Suppressor macrophage treated with lipopolysaccharide for 1 hour (primary cell): ENCODE measurements around the gene STRN3.
"Not testable (repeated sequence)": the region's sequence is repeated elsewhere in the genome, so short reads cannot be mapped to it uniquely, and the experiment has no call there.

ENCODE experiments used
- DNase-seq, 3 donors: peaks; one replicate each; pipeline ENCODE4 v3.0.0-alpha.2; 2020 to 2022

The STRN3 gene

GRCh38 chr14:30999038-30999773 is 27.0 kb downstream of the STRN3 start:
- no peak for DNase-seq

GRCh38 chr14:30998100-30998706 is 28.0 kb downstream of the STRN3 start:
- DNase-seq = no peak

GRCh38 chr14:30996892-30997659 is 29.1 kb downstream of the STRN3 start:
- no peak for DNase-seq

GRCh38 chr14:30995689-30996088 is 30.5 kb downstream of the STRN3 start:
- DNase-seq = no peak

- DNase-seq = peak in 2 of 3 donors; percentile 47 to 53
These were observed 31.2 kb downstream of the STRN3 start for GRCh38 chr14:30994681-30995620.

GRCh38 chr14:30993071-30993470 is 33.1 kb downstream of the STRN3 start:
- DNase-seq = no peak

- peak in 2 of 3 donors; percentile 13 to 22 for DNase-seq
These were observed 34.8 kb downstream of the STRN3 start for GRCh38 chr14:30991408-30991807.

GRCh38 chr14:30990770-30991169 is 35.4 kb downstream of the STRN3 start:
- DNase-seq = peak; percentile 14 to 65 (median 36)

- no peak for DNase-seq
These were observed 37.7 kb downstream of the STRN3 start for GRCh38 chr14:30988509-30988908.

- DNase-seq = no peak
These were observed 40.4 kb downstream of the STRN3 start for GRCh38 chr14:30985796-30986195.

- DNase-seq = no peak
These were observed 42.3 kb downstream of the STRN3 start for GRCh38 chr14:30983858-30984257.

- DNase-seq = no peak
These were observed 43.6 kb downstream of the STRN3 start for GRCh38 chr14:30982533-30982932.

- DNase-seq = no peak
These were observed 45.2 kb downstream of the STRN3 start for GRCh38 chr14:30980980-30981379.

GRCh38 chr14:30980106-30980704 is 46.0 kb downstream of the STRN3 start:
- peak; percentile 80 to 90 (median 90) for DNase-seq

- no peak for DNase-seq
These were observed 48.4 kb downstream of the STRN3 start for GRCh38 chr14:30977752-30978151.

GRCh38 chr14:30974628-30975027 is 51.6 kb downstream of the STRN3 start:
- DNase-seq = no peak

GRCh38 chr14:30972882-30973582 is 53.1 kb downstream of the STRN3 start:
- DNase-seq = no peak

- DNase-seq = not testable (repeated sequence)
These were observed 54.0 kb downstream of the STRN3 start for GRCh38 chr14:30972036-30972732.

GRCh38 chr14:30971586-30971985 is 54.6 kb downstream of the STRN3 start:
- no peak for DNase-seq

GRCh38 chr14:30969796-30970195 is 56.4 kb downstream of the STRN3 start:
- DNase-seq = not testable (repeated sequence)
